Activated naive CD4-positive, alpha-beta T cell treated with anti-CD3 and anti-CD28 coated beads, Interleukin-2, amount 50 U/mL, for 24 hours (primary cell): ENCODE measurements around the gene TMEM263.
A peak's percentile ranks its signal among the peaks of the same experiment; 100 is the strongest.
"Not testable (repeated sequence)": the region's sequence is repeated elsewhere in the genome, so short reads cannot be mapped to it uniquely, and the experiment has no call there.

Source experiments
- H3K27ac Mint-ChIP-seq: one replicate; pipeline ENCODE4 v1.8.0; 2021; ENCODE audit warnings: mild to moderate bottlenecking, mixed read lengths
- H3K27me3 Mint-ChIP-seq: one replicate; pipeline ENCODE4 v1.8.0; 2021; ENCODE audit warnings: mixed read lengths
- H3K36me3 Mint-ChIP-seq: one replicate; pipeline ENCODE4 v1.8.0; 2021; ENCODE audit warnings: mixed read lengths
- H3K4me1 Mint-ChIP-seq: one replicate; pipeline ENCODE4 v1.8.0; 2021; ENCODE audit warnings: mixed read lengths
- H3K4me3 Mint-ChIP-seq: one replicate; pipeline ENCODE4 v1.8.0; 2021; ENCODE audit warnings: mild to moderate bottlenecking, mixed read lengths
- H3K9me3 Mint-ChIP-seq: one replicate; pipeline ENCODE4 v1.8.0; 2021; ENCODE audit warnings: mixed read lengths

Gene TMEM263

DNA sequence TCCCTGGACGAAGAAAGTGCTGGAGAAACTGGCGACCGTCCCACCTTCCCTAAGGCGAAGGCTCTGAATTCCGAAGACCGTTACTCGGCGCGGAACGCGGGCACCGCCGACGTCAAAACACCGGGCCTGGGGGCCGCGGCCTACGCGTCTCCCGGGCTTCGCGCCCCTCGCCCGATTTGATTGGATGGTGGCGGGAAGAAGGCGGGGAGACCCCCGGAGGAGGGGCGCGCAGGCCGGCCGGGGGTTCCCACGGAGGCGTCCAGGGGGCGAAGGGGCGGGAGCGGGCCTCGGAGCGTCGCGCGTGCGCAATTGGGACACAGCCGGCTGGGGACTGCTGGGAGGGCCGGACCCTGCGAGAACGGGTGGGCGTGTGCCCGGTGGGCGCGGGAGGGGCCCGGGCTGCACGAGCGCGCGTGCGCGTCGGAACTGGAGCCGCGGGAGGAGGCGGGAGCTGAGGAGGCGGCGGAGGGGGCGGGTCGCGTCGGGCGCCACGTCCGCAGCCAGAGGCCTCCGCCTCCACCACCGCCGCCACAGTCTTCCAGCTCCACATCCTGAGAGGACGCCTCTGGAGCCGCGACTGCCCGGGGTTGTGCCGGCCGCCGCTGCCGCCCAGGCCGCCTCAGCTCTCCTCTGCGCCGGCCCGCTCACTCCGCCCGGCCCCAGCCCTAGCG lies at the start of gene TMEM263:
TSS of gene TMEM263 (plus strand) at position 531 of the 671 bp plus-strand sequence. CDS start 11,210 bp downstream, outside the sequence.
- peak within 1 kb of the TSS; percentile 95 for H3K27ac Mint-ChIP-seq
- H3K4me1 Mint-ChIP-seq, result peaks cover 41% of the 10 kb centered on the region

DNA sequence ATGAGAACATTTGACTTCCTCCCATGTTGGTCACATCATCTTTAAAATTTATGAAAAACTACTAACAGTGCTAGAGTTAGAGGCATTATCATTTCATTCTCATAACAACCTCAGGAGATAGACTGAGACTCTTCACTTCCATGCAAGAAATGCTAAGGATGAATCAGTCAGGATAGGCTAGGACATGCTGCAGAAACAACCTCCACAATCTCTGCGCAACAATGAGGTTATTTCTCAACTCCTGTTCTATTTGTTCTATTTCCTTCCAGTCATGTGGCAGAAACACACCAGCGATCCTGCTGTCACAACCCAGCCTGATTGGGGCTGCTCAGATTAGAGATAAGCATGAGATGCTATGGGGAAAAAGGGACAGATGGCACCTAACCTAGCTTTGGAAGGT lies 49.0 kb upstream of the TMEM263 start:
- H3K4me1 Mint-ChIP-seq, result peaks cover 13% of the 10 kb centered on the region
- no peaks in the 10 kb centered on the region for H3K9me3 Mint-ChIP-seq
- H3K36me3 Mint-ChIP-seq, result no peaks in the 10 kb centered on the region
- H3K4me3 Mint-ChIP-seq, result no peak overlapping the region
- H3K27me3 Mint-ChIP-seq, result peaks cover 16% of the 10 kb centered on the region
- H3K27ac Mint-ChIP-seq, result no peak overlapping the region

More for the DNA sequence above, at the start of gene TMEM263:
- no peaks in the 10 kb centered on the region for H3K36me3 Mint-ChIP-seq
- H3K9me3 Mint-ChIP-seq, result no peaks in the 10 kb centered on the region
- H3K27me3 Mint-ChIP-seq, result no peaks in the 10 kb centered on the region
- H3K4me3 Mint-ChIP-seq, result peak within 1 kb of the TSS; percentile 99

DNA sequence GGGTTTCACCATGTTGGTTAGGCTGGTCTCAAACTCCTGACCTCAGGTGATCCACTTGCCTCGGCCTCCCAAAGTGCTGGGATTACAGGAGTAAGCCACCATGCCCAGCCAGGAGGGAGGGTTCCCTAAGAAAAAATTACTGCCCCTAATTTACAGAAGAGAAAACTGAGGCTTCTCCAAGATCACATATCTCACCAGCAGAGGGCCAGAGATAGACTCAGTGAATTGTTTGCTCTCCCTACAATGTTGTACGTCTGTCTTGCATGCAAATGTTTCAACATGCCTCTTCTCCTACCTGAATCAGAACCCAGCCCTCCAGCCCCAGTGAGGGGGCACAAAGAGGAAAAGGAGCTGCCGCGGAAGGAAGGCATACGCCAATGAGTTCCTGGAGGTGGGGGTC lies 48.3 kb upstream of the TMEM263 start:
- no peak overlapping the region for H3K4me3 Mint-ChIP-seq
- peaks cover 13% of the 10 kb centered on the region for H3K4me1 Mint-ChIP-seq
- no peaks in the 10 kb centered on the region for H3K36me3 Mint-ChIP-seq
- H3K9me3 Mint-ChIP-seq, result no peaks in the 10 kb centered on the region
- peaks cover 15% of the 10 kb centered on the region for H3K27me3 Mint-ChIP-seq
- no peak overlapping the region for H3K27ac Mint-ChIP-seq

DNA sequence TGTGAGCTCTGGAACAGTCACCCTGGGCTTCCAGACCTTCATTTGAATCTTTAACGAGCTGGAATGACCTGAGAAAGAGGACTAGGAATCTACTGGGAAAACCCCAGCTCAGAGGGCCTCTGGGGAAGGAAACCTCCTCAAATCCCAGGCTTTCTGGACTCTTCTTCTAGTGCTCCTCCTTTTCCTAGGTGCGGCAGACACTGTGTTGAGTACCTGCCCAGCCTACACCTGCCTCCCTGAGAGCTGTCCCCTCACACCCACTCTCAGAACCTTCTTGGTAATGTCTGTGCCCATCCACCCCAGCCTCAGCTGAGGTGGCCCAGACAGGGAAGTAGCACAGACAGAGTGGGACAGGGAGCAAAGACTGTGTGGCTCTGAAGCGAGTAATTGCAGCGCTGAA lies 47.9 kb upstream of the TMEM263 start:
- H3K27ac Mint-ChIP-seq, result no peak overlapping the region
- no peaks in the 10 kb centered on the region for H3K9me3 Mint-ChIP-seq
- H3K36me3 Mint-ChIP-seq, result no peaks in the 10 kb centered on the region
- no peak overlapping the region for H3K4me3 Mint-ChIP-seq
- H3K4me1 Mint-ChIP-seq, result peaks cover 11% of the 10 kb centered on the region
- peaks cover 11% of the 10 kb centered on the region for H3K27me3 Mint-ChIP-seq

DNA sequence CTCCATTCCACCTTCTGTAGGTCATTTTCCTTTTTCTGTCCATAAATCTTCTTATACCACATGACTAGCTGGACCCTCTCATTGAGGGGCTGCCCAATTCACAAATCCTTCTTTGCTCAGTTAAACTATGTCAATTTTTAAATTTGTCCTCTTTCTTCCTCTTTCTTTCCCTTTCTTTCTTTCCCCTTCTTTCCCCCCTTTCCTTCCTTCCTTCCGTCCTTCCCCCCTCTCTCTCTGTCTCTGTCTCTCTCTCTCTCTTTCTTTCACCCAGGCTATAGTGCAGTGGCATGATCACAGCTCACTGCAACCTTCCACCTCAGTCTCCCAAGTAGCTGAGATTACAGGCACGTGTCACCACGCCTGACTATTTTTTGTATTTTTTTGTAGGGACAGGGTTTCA lies 47.1 kb upstream of the TMEM263 start:
- Mint-ChIP-seq H3K4me1 (peaks cover 6% of the 10 kb centered on the region), H3K9me3 (no peaks in the 10 kb centered on the region), H3K27me3 (peaks cover 8% of the 10 kb centered on the region), H3K4me3 (no peak overlapping the region), H3K27ac (no peak overlapping the region), H3K36me3 (no peaks in the 10 kb centered on the region)

DNA sequence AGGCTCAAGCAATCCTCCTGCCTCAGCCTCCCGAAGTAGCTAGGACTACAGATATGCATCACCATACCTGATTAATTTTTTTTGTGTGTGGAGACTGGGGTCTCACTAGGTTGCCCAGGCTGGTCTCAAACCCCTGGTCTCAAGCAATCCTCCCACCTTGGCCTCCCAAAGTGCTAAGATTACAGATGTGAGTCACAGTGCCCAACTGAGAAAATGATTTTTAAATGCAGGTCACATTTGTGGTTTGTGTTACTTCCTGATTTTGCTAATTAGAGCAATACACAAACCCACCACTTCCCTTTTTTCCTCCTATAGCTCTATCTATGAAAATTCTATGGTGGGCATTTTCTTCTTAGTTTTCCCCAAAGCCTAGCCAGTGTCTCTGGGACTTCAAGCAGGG lies 45.5 kb upstream of the TMEM263 start:
- Mint-ChIP-seq H3K4me3 (no peak overlapping the region), H3K4me1 (peaks cover 12% of the 10 kb centered on the region)

DNA sequence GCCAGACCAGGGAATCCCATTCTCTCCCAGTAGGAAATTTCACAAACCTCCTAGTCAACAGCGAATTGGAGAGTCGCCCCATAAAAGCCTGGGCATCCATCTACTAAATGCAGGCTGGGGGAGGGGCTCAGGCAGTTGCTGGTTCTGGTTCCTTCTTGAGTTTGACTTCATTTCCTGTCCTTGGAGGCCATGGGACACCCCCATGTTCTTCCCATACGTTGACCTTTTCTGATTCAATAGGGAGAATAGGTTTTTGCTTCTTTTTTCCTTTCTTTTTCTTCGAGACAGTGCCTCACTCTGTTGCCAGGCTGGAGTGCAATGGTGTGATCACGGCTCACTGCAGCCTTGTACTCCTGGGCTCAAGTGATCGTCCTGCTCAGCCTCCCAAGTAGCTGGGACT lies 44.1 kb upstream of the TMEM263 start:
- H3K4me1 Mint-ChIP-seq, result peaks cover 20% of the 10 kb centered on the region
- no peaks in the 10 kb centered on the region for H3K9me3 Mint-ChIP-seq
- H3K27me3 Mint-ChIP-seq, result peaks cover 8% of the 10 kb centered on the region
- H3K27ac Mint-ChIP-seq, result no peak overlapping the region
- H3K4me3 Mint-ChIP-seq, result no peak overlapping the region
- no peaks in the 10 kb centered on the region for H3K36me3 Mint-ChIP-seq

More for the DNA sequence above, 45.5 kb upstream of the TMEM263 start:
- Mint-ChIP-seq H3K9me3 (no peaks in the 10 kb centered on the region), H3K36me3 (no peaks in the 10 kb centered on the region), H3K27ac (no peak overlapping the region), H3K27me3 (peaks cover 8% of the 10 kb centered on the region)

DNA sequence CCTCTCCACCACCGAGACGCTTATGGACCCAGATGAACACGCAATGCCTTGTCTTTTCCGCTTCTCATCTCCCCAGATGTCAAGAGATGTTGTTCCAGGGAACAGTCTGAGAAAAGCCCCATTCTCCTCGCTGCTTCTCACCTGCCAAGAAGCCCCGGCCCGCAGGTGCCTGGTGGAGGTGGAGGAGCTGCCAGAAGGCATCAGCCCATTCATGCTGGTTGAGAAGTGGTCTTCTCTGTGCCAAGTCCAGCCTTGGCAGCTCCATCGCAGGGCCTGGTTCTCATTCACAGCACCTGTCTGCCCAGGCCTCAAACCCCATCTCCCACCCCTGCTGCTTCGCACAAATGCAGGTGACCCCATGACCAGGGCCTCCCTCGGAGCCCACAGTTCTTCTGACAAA lies 42.3 kb upstream of the TMEM263 start:
- no peak overlapping the region for H3K4me3 Mint-ChIP-seq
- peaks cover under 1% of the 10 kb centered on the region for H3K27me3 Mint-ChIP-seq
- no peak overlapping the region for H3K27ac Mint-ChIP-seq
- H3K4me1 Mint-ChIP-seq, result peaks cover 20% of the 10 kb centered on the region
- no peaks in the 10 kb centered on the region for H3K36me3 Mint-ChIP-seq
- H3K9me3 Mint-ChIP-seq, result no peaks in the 10 kb centered on the region

DNA sequence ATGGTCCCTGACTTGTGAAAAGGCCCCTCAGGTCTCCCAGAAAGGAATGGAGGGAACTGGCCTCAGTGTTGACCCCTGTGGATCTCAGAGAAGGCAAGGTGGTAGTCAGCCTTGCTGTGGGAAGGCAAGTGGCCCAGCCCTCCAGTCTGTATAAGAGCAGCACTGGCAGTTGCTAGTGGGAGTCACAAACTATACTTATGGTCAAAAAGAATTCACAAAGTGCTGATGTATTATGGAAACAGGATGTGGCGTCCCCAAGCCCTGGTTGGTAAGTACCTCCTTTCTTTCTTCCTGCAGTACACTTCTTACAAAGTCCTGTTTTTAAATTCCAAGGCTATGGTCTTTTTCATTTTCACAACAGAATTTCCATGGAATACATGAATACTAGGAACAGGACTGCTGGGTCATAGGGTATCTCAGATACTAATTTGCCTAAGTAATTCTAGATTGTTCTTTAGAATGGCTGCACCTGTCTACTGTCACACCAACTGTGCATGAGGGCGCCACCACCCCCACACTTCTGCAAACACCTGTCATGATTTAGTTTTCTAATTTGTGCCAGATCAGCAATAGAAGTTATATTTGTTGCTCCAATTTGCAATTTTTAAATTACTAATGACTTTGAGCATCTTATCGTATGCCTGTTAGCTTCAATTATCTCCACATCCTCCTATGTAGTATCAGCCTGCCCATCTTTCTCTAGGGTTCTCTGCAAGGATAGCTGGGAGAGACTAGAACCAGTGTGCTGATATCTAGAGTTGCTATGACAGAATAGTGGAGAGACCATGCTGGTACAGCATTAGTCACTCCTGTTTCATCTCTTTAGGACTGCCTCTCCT lies 40.7 kb upstream of the TMEM263 start:
- H3K27ac Mint-ChIP-seq, result no peak overlapping the region

DNA sequence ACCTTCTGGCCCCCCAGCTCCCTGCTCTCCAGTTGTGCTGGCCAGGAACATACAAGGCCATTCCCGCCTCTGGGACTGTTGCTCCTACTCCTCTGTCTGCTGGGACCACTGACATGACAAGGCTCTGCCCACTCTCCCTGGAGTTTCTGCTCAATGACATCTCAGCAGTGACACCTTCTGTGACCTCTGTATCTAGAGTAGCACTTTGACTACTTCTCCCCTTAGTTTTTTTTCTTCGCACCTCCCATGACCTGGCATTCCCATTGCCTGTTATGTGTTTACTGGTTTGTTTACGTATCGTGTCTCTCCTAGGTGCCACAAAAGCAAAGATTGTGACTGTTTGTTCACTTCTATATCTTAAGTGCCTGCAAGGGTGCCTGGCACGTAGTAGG lies 40.1 kb upstream of the TMEM263 start:
- H3K4me1 Mint-ChIP-seq, result peaks cover 15% of the 10 kb centered on the region
- H3K27ac Mint-ChIP-seq, result no peak overlapping the region
- H3K9me3 Mint-ChIP-seq, result no peaks in the 10 kb centered on the region
- no peaks in the 10 kb centered on the region for H3K27me3 Mint-ChIP-seq
- H3K36me3 Mint-ChIP-seq, result no peaks in the 10 kb centered on the region
- no peak overlapping the region for H3K4me3 Mint-ChIP-seq

More for the DNA sequence above, 40.7 kb upstream of the TMEM263 start:
- H3K4me3 Mint-ChIP-seq, result no peak overlapping the region
- H3K4me1 Mint-ChIP-seq, result peaks cover 20% of the 10 kb centered on the region
- H3K9me3 Mint-ChIP-seq, result no peaks in the 10 kb centered on the region
- no peaks in the 10 kb centered on the region for H3K27me3 Mint-ChIP-seq
- H3K36me3 Mint-ChIP-seq, result no peaks in the 10 kb centered on the region

DNA sequence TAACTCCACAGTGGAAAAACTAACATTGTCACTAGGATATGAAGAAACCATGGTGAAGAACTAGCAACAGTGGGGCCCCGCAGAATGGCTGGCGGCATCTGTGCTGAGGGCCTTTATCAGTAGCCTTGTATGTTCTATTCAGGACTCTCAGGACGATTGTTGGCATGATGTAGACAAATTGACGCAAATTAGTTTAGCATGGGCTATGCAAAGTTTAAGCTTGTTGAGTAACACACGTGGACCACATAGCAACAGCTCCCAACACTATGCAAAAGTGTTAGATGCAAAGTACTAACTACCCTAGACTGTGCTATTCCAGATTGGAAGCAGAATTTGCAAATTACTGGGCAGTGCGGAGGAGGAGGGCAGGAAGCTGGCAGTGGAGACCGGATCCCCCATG lies 38.2 kb upstream of the TMEM263 start:
- Mint-ChIP-seq H3K9me3 (no peaks in the 10 kb centered on the region), H3K4me1 (peaks cover 14% of the 10 kb centered on the region), H3K36me3 (no peaks in the 10 kb centered on the region), H3K4me3 (no peak overlapping the region), H3K27me3 (no peaks in the 10 kb centered on the region), H3K27ac (no peak overlapping the region)

DNA sequence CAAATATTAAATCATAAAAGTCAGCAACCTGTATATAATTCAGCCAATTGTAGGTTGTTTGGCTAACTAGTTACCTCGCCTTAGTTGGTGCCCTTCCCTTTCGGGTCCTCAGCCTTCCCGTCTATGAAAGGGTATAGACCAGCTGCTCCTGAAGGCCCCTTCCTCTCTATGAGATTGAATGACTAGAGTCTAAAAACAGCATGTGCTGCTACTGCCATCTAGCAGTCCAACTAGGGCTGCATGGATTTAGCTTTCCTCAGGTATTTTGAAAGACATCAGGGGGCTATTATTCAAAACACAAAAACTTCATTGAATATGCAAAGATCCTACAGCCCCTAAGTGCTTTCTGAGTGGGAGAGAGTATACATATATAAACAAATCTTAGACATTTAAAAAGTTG lies 37.0 kb upstream of the TMEM263 start:
- Mint-ChIP-seq H3K4me1 (peaks cover 14% of the 10 kb centered on the region), H3K27ac (no peak overlapping the region), H3K4me3 (no peak overlapping the region), H3K27me3 (no peaks in the 10 kb centered on the region), H3K36me3 (peaks cover 1% of the 10 kb centered on the region), H3K9me3 (no peaks in the 10 kb centered on the region)

DNA sequence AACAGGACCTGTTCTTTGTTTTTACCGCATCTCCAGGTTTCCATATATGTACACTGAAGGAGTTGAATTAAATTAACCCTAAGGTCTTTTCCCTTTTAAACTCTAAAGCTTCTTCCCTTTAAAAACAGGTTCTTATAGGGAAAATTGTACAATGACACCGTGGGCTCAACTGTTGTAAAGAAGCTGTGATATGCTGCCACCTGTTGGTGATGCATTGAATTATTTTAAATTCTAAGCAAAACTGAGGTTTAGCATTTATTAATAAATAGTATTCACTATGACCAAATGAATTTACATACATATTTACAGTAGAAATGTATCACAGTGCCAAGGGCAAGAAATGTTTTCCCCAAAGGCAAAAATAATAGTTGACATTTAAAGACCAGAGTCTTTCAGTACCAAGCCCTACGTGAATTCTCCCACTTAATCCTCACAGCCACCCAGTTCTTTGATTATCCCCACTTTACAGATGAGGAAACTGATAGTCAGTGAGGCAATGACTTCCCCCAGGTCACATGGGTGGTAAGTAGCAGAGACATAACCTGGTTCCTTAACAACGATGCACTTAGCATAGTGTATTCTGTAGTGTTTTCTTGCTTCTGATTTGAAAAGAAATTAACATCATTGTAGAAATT lies 35.7 kb upstream of the TMEM263 start:
- Mint-ChIP-seq H3K36me3 (peaks cover 1% of the 10 kb centered on the region), H3K4me3 (no peak overlapping the region), H3K9me3 (peaks cover 6% of the 10 kb centered on the region), H3K27me3 (no peaks in the 10 kb centered on the region), H3K27ac (no peak overlapping the region), H3K4me1 (peaks cover 9% of the 10 kb centered on the region)

DNA sequence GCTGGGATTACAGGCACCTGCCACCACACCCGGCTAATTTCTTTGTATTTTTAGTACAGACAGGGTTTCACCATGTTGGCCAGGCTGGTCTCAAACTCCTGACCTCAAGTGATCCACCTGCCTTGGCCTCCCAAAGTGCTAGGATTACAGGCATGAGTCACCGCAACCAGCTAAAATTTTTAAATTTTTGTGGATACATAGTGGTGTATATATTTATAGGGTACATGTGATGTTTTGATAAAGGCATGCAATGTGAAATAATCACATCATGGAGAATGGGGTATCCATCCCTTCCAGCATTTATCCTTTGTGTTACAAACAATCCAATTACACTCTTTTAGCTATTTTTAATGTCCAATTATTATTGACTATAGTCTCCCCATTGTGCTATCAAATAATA lies 33.7 kb upstream of the TMEM263 start:
- H3K36me3 Mint-ChIP-seq, H3K4me3 Mint-ChIP-seq, H3K27ac Mint-ChIP-seq, H3K4me1 Mint-ChIP-seq, H3K9me3 Mint-ChIP-seq, H3K27me3 Mint-ChIP-seq: not testable (repeated sequence)

DNA sequence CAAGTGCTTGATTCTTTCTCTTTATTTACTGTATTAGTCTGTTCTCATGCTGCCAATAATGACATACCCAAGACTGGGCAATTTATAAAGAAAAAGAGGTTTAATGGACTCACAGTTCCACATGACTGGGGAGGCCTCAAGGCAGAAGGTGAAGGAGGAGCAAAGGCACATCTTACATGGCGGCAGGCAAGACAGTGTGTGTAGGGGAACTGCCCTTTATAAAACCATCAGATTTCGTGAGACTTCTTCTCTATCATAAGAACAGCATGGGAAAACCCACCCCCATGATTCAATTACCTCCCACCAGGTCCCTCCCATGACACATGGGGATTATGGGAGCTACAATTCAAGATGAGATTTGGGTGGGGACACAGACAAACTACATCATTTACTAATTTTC lies 32.1 kb upstream of the TMEM263 start:
- not testable (repeated sequence) for H3K9me3 Mint-ChIP-seq, H3K27me3 Mint-ChIP-seq, H3K4me3 Mint-ChIP-seq, H3K4me1 Mint-ChIP-seq, H3K36me3 Mint-ChIP-seq, H3K27ac Mint-ChIP-seq

DNA sequence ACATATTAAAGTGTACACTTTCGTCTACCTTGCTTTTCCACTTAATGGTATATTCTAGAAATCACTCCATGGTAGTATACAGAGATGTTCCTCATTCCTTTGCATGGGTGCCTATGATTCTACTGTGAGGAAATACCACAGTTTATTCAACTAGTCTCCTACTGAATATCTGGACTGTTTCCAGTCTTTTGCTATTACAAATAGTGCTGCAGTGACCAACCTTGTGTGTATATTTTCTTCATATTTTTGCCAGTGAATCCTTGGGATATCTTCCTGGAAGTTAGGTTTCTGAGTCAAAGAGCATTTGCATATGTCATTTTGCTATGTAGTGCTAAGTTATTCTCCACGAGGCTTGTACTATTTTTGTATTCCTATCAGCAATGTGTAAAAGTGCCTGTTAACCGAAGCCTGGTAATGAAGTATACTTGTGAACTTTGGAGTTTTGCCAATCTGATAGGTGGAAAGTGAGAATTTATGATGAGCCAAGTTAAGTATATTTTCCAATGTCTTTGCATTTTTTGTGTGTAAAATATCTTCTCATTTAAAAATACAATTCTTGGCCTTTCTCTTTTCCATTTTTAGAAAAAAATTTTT lies 31.3 kb upstream of the TMEM263 start:
- Mint-ChIP-seq H3K4me3 (no peak overlapping the region), H3K36me3 (peaks cover 1% of the 10 kb centered on the region), H3K27me3 (peaks cover 3% of the 10 kb centered on the region), H3K9me3 (peaks cover 6% of the 10 kb centered on the region), H3K27ac (no peak overlapping the region), H3K4me1 (no peaks in the 10 kb centered on the region)
